A673 (cell line): ENCODE data around the gene LANCL2. TPM values are rescaled to one million over a fixed set of nuclear protein-coding genes. Genes with fewer than 3 reads are reported as not detected.

Experiments
- BruUV-seq: library from RNA; stranded (reverse); fragments of 400-500 nt; replicated peaks from 2 replicates; lab custom pipeline; 2021; lab: Mats Ljungman, UMichigan
- CTCF ChIA-PET: fragments of 300-600 bp; sonication (Branson Sonifier 250); formaldehyde crosslinking; loops from one replicate; lab custom pipeline; 2022; ENCODE audit warnings: antibody characterized with exemption; lab: Charles Lee
- POLR2A ChIA-PET: fragments of 300-600 bp; sonication (Branson Sonifier 250); formaldehyde crosslinking; loops from one replicate; lab custom pipeline; 2022; ENCODE audit warnings: antibody characterized with exemption; ENCODE audit not compliant: low non-redundant PET; lab: Charles Lee
- DNase-seq: peaks from one replicate; pipeline ENCODE4 v3.0.0-alpha.2; 2015; ENCODE audit warnings: low spot score
- H3K27ac ChIP-seq: fragments of 200-600 bp; sonication (generic); 2 replicates; pipeline ENCODE4 v1.5.1; 2016; ENCODE audit warnings: mixed run types, low read depth, mild to moderate bottlenecking, mixed read lengths, antibody characterized with exemption, low read length; ENCODE audit not compliant: poor library complexity, severe bottlenecking
- H3K27me3 ChIP-seq: fragments of 200-600 bp; sonication (generic); replicated peaks from 2 replicates; pipeline ENCODE4 v1.6.1; 2017; ENCODE audit warnings: mixed run types, low read depth, mild to moderate bottlenecking, mixed read lengths, antibody characterized with exemption, low read length; ENCODE audit not compliant: insufficient read depth, poor library complexity
- H3K36me3 ChIP-seq: fragments of 200-600 bp; sonication (generic); 2 replicates; pipeline ENCODE4 v1.6.1; 2016; ENCODE audit warnings: mixed run types, mild to moderate bottlenecking, mixed read lengths, antibody characterized with exemption, low read length; ENCODE audit not compliant: insufficient read depth, poor library complexity, severe bottlenecking
- H3K4me1 ChIP-seq: fragments of 200-600 bp; sonication (generic); 2 replicates; pipeline ENCODE4 v1.6.1; 2017; ENCODE audit warnings: mixed run types, mild to moderate bottlenecking, mixed read lengths, antibody characterized with exemption, low read length; ENCODE audit not compliant: insufficient read depth, poor library complexity, severe bottlenecking
- H3K4me3 ChIP-seq: fragments of 200-600 bp; sonication (generic); 2 replicates; pipeline ENCODE4 v1.5.1; 2016; ENCODE audit warnings: low read depth, mixed run types, mild to moderate bottlenecking, mixed read lengths, low read length; ENCODE audit not compliant: poor library complexity, severe bottlenecking
- H3K9me3 ChIP-seq: fragments of 200-600 bp; sonication (generic); 2 replicates; pipeline ENCODE4 v1.6.1; 2016; ENCODE audit warnings: mixed run types, low read depth, mild to moderate bottlenecking, mixed read lengths, antibody characterized with exemption, low read length; ENCODE audit not compliant: poor library complexity, severe bottlenecking
- CTCF ChIP-seq: fragments of 300-800, 200-600 bp; sonication (generic); conservative IDR thresholded peaks from 2 replicates; pipeline ENCODE4 v1.5.1; 2017; ENCODE audit warnings: low read depth, mild to moderate bottlenecking, antibody characterized with exemption, low read length, moderate library complexity, mixed read lengths
- EZH2 ChIP-seq: fragments of 200-600 bp; sonication (generic); IDR thresholded peaks from 2 replicates; pipeline ENCODE4 v1.6.1; 2017; ENCODE audit warnings: borderline replicate concordance, low read depth, mild to moderate bottlenecking, mixed read lengths, antibody characterized with exemption, low read length; ENCODE audit not compliant: poor library complexity, severe bottlenecking
- intact Hi-C: fragments of 100-400 bp; cut with micrococcal nuclease; formaldehyde crosslinking; loops from one replicate; pipeline ENCODE4 v1.10.0; 2022; ENCODE audit not compliant: unreplicated experiment
- total RNA-seq: library from RNA; stranded (reverse); gene quantifications from 2 replicates; pipeline ENCODE4 v1.2.3, GENCODE V29; 2021

LANCL2 gene
- total RNA-seq, 1 experiment from 2014 or later = 21.3 TPM

- intact Hi-C loops = no loop called here
- no TSS peak for BruUV-seq
These were observed 113.6 kb downstream of the LANCL2 start for GRCh38 chr7:55478700-55479099.

GRCh38 chr7:55481155-55481554 lies 116.0 kb downstream of the LANCL2 start:
- H3K9me3 ChIP-seq = no peaks in the 10 kb centered on the region
- ChIA-PET POLR2A (no interaction called here), CTCF (interaction anchor here (0.5 kb wide), 1 partner anchor 289 kb away, joined by 4 read pairs; no protein-coding TSS in a partner anchor)
- no peak overlapping the region for H3K4me3 ChIP-seq
- no TSS peak for BruUV-seq
- H3K27ac ChIP-seq = no peak overlapping the region
- no peak for DNase-seq
- H3K36me3 ChIP-seq = no peaks in the 10 kb centered on the region
- TF ChIP-seq CTCF (no peak), EZH2 (no peak)
- intact Hi-C loops = no loop called here
- H3K4me1 ChIP-seq = no peaks in the 10 kb centered on the region
- no peaks in the 10 kb centered on the region for H3K27me3 ChIP-seq

More at GRCh38 chr7:55478700-55479099, 113.6 kb downstream of the LANCL2 start:
- CTCF ChIA-PET = no interaction called here
- POLR2A ChIA-PET = no interaction called here
- Histone ChIP-seq H3K27me3 (no peaks in the 10 kb centered on the region), H3K4me1 (no peaks in the 10 kb centered on the region), H3K4me3 (no peak overlapping the region), H3K9me3 (no peaks in the 10 kb centered on the region), H3K36me3 (no peaks in the 10 kb centered on the region), H3K27ac (no peak overlapping the region)
- no peak for DNase-seq
- TF ChIP-seq EZH2 (no peak), CTCF (no peak)

- no peak overlapping the region for H3K27ac ChIP-seq
- H3K9me3 ChIP-seq = no peaks in the 10 kb centered on the region
- ChIA-PET POLR2A (no interaction called here), CTCF (no interaction called here)
- DNase-seq = no peak
- no TSS peak for BruUV-seq
- no peaks in the 10 kb centered on the region for H3K36me3 ChIP-seq
- no peak for TF ChIP-seq EZH2
- TF ChIP-seq CTCF = no peak
- no peaks in the 10 kb centered on the region for H3K4me1 ChIP-seq
- no peaks in the 10 kb centered on the region for H3K27me3 ChIP-seq
- no peak overlapping the region for H3K4me3 ChIP-seq
- intact Hi-C loops = no loop called here
These were observed 117.9 kb downstream of the LANCL2 start for GRCh38 chr7:55483046-55483445.

Other genes starting within 250 kb of the LANCL2 start
- 44.8 and 49.6 TPM in 2 replicates for gene VOPP1, start 207.2 kb downstream of the LANCL2 start, total RNA-seq